ENCODE measurements around the gene EPB41L5.
A peak's percentile ranks its signal among the peaks of the same experiment; 100 is the strongest.
"Not testable (repeated sequence)": the region's sequence is repeated elsewhere in the genome, so short reads cannot be mapped to it uniquely, and the experiment has no call there.

Gene EPB41L5

DNA sequence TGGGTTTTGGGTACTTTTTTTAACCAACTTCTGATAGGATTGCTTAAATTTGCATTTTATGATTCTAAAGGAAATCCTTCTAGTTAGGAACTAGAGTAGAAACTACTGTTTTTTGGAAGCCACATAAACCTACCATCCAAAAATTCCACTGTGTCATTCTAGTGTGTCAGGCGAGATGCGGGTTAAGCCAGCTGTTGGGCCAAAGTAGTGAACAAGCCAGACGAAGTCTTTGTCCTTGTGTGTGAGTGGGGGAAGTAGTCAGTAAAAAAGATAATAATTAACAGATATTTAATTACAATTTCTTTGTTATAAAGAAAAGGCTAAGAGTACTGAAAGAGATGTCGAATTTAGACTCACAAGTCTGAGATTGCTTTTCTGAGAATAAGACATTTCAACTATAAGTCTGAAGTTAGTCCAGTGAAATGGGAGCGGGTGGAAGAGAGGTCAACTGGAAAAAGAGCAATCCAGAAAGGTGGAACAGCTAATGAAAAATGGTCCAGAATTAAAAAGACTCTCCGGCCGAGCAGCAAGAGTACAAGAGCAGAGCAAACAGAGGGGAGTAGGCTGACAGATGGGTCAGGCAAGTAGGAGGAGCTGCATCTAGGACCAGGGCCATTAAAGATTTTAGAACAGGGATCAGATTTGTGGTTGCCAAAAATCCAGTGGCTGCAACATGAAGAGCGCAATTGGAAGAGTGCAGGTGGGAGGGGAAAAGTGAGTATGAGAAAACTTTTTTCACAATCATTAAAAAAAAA lies 1.5 kb downstream of the EPB41L5 start:
- no peaks in the 10 kb centered on the region for H3K9me3 Mint-ChIP-seq
- no peak overlapping the region for H3K27ac Mint-ChIP-seq (ENCODE audit: low read depth)
- ATAC-seq (replicated peaks; ENCODE audit: extremely low read depth, poor library complexity, severe bottlenecking) (no peak), DNase-seq (ENCODE audit: low spot score in 2 of 2) (no peak)
- no peaks in the 10 kb centered on the region for H3K27me3 Mint-ChIP-seq
- peak overlapping the region; percentile 58 for H3K4me3 Mint-ChIP-seq
- peaks cover 5% of the 10 kb centered on the region for H3K36me3 Mint-ChIP-seq (ENCODE audit: insufficient read depth)
- peaks cover 20% of the 10 kb centered on the region for H3K4me1 Mint-ChIP-seq

DNA sequence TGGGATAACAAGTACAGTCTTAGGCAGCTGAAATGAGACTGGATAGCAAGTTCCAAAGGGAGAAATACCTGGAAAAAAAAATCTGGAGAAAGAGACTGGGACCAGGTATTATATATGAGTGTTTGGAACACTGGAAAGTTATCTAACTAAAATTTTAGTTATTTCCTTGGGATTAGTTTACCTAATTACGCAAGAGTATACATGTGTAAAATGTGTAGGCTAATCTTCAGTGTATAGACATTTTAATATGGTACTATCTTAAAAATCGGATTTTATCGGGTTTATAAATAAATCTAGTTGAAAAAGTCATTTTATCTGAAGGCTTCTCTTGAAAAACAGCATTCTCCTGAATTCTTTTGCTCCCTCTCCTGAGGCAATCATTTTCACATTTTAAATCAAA lies 3.9 kb downstream of the EPB41L5 start:
- Mint-ChIP-seq H3K27me3 (no peaks in the 10 kb centered on the region), H3K9me3 (no peaks in the 10 kb centered on the region), H3K36me3 (ENCODE audit: insufficient read depth) (peaks cover 7% of the 10 kb centered on the region), H3K4me3 (no peak overlapping the region), H3K4me1 (peaks cover 20% of the 10 kb centered on the region), H3K27ac (ENCODE audit: low read depth) (no peak overlapping the region)
- ATAC-seq (replicated peaks; ENCODE audit: extremely low read depth, poor library complexity, severe bottlenecking) = no peak
- no peak for DNase-seq (ENCODE audit: low spot score in 2 of 2)

GRCh38 chr2:120017201-120017600 lies 4.3 kb downstream of the EPB41L5 start:
- no peak overlapping the region for H3K4me3 Mint-ChIP-seq

GRCh38 chr2:120018549-120018948 lies 5.7 kb downstream of the EPB41L5 start:
- no peak overlapping the region for H3K27ac Mint-ChIP-seq (ENCODE audit: low read depth)

More at GRCh38 chr2:120017201-120017600, 4.3 kb downstream of the EPB41L5 start:
- no peaks in the 10 kb centered on the region for H3K27me3 Mint-ChIP-seq
- H3K4me1 Mint-ChIP-seq = peaks cover 19% of the 10 kb centered on the region
- ATAC-seq (replicated peaks; ENCODE audit: extremely low read depth, poor library complexity, severe bottlenecking) (no peak), DNase-seq (ENCODE audit: low spot score in 2 of 2) (no peak)
- no peak overlapping the region for H3K27ac Mint-ChIP-seq (ENCODE audit: low read depth)
- H3K9me3 Mint-ChIP-seq = no peaks in the 10 kb centered on the region
- H3K36me3 Mint-ChIP-seq (ENCODE audit: insufficient read depth) = peaks cover 7% of the 10 kb centered on the region

GRCh38 chr2:120020554-120020953 lies 7.7 kb downstream of the EPB41L5 start:
- peaks cover under 1% of the 10 kb centered on the region for H3K4me1 Mint-ChIP-seq
- H3K9me3 Mint-ChIP-seq = no peaks in the 10 kb centered on the region
- ATAC-seq (replicated peaks; ENCODE audit: extremely low read depth, poor library complexity, severe bottlenecking) (no peak), DNase-seq (ENCODE audit: low spot score in 2 of 2) (no peak)
- peaks cover 2% of the 10 kb centered on the region for H3K36me3 Mint-ChIP-seq (ENCODE audit: insufficient read depth)
- no peak overlapping the region for H3K27ac Mint-ChIP-seq (ENCODE audit: low read depth)
- no peaks in the 10 kb centered on the region for H3K27me3 Mint-ChIP-seq
- H3K4me3 Mint-ChIP-seq = no peak overlapping the region

More at GRCh38 chr2:120018549-120018948, 5.7 kb downstream of the EPB41L5 start:
- Mint-ChIP-seq H3K4me1 (peaks cover 14% of the 10 kb centered on the region), H3K36me3 (ENCODE audit: insufficient read depth) (peaks cover 4% of the 10 kb centered on the region), H3K9me3 (no peaks in the 10 kb centered on the region), H3K4me3 (no peak overlapping the region), H3K27me3 (no peaks in the 10 kb centered on the region)
- ATAC-seq (replicated peaks; ENCODE audit: extremely low read depth, poor library complexity, severe bottlenecking) (no peak), DNase-seq (ENCODE audit: low spot score in 2 of 2) (no peak)

DNA sequence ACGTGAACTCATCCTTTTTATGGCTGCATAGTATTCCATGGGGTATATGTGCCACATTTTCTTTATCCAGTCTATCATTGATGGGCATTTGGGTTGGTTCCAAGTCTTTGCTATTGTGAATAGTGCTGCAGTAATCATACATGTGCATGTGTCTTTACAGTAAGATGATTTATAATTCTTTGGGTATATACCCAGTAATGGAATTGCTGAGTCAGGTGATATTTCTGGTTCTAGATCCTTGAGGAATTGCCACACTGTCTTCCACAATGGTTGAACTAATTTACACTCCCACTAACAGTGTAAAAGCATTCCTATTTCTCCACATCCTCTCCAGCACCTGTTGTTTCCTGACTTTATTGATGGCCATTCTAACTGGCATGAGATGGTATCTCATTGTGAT lies 9.6 kb downstream of the EPB41L5 start:
- DNase-seq (ENCODE audit: low spot score in 2 of 2); ATAC-seq (replicated peaks; ENCODE audit: extremely low read depth, poor library complexity, severe bottlenecking); H3K36me3 Mint-ChIP-seq (ENCODE audit: insufficient read depth); H3K4me1 Mint-ChIP-seq; H3K27ac Mint-ChIP-seq (ENCODE audit: low read depth); H3K4me3 Mint-ChIP-seq; H3K9me3 Mint-ChIP-seq; H3K27me3 Mint-ChIP-seq: not testable (repeated sequence)

GRCh38 chr2:120026890-120027289 lies 14.0 kb downstream of the EPB41L5 start:
- no peak for ATAC-seq (replicated peaks; ENCODE audit: extremely low read depth, poor library complexity, severe bottlenecking)
- H3K27ac Mint-ChIP-seq (ENCODE audit: low read depth) = no peak overlapping the region
- no peaks in the 10 kb centered on the region for H3K9me3 Mint-ChIP-seq
- H3K4me1 Mint-ChIP-seq = no peaks in the 10 kb centered on the region
- H3K4me3 Mint-ChIP-seq = no peak overlapping the region
- DNase-seq (ENCODE audit: low spot score in 2 of 2) = no peak
- H3K36me3 Mint-ChIP-seq (ENCODE audit: insufficient read depth) = no peaks in the 10 kb centered on the region
- no peaks in the 10 kb centered on the region for H3K27me3 Mint-ChIP-seq

GRCh38 chr2:120028795-120029194 lies 15.9 kb downstream of the EPB41L5 start:
- Mint-ChIP-seq H3K9me3 (no peaks in the 10 kb centered on the region), H3K27me3 (no peaks in the 10 kb centered on the region), H3K36me3 (ENCODE audit: insufficient read depth) (no peaks in the 10 kb centered on the region), H3K4me1 (no peaks in the 10 kb centered on the region), H3K27ac (ENCODE audit: low read depth) (no peak overlapping the region), H3K4me3 (no peak overlapping the region)
- DNase-seq (ENCODE audit: low spot score in 2 of 2) = no peak
- no peak for ATAC-seq (replicated peaks; ENCODE audit: extremely low read depth, poor library complexity, severe bottlenecking)

DNA sequence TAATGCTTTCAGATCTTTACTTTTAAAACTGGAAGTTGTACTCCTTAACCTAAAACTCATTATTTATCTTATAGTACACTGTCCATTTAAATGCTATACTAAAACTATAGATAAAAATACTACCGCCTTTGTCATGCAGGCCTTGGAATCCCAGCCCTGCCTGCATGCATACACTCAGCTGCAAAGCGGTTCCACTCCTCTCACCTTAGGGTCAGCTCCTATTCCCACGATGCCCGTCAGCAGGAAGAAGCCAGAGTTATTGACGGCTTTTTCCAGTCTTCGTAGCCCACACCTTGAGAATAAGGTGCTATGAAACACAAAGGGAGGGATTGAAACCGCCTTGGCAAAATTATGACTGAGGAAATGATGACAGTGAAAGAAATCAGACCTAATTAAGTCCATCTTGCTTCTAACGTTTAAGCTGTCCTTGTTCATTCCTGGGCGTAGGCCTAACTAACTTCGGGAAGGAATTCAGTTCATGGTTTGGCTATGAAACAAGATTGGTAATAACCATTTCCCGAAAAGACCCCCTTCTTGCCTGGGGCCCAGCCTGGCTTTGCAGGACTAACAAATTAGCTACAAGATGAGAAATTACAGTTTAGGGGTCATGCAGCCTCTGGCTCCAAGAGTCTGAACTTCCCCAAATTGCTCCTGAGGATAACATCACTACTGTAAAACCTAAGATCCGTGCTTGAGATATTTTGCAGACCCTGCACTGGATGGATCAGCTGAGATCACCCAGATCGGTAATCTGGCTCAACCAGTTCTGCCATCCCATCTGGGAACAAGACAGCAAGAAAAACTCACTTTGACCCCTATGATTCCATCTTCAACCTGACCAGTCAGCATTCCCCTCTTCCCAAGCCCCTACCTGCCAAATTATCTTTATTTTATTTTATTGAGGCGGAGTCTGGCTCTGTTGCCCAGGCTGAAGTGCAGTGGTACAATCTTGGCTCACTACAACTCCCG lies 17.1 kb downstream of the EPB41L5 start:
- Mint-ChIP-seq H3K4me1 (no peaks in the 10 kb centered on the region), H3K9me3 (no peaks in the 10 kb centered on the region), H3K27ac (ENCODE audit: low read depth) (no peak overlapping the region), H3K4me3 (no peak overlapping the region), H3K36me3 (ENCODE audit: insufficient read depth) (no peaks in the 10 kb centered on the region), H3K27me3 (no peaks in the 10 kb centered on the region)
- DNase-seq (ENCODE audit: low spot score in 2 of 2) (no peak), ATAC-seq (replicated peaks; ENCODE audit: extremely low read depth, poor library complexity, severe bottlenecking) (no peak)

DNA sequence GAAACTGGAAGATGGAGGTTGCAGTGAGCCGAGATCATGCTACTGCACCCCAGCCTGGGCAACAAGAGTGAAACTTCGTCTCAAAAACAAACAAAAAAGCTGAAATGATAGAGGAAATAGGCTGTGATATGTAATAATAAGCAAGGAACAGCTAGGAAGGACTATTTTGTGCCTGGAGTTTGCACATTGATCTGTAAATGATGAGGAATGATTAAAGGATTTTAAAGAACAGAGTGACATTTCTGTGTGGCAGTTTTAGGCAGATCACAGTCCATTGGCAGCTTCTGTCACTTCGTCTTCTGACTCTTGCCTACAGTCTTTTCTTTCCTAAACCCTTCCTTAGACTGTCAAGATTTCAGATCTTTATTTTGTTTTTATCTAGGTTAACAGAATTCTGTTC lies 19.4 kb downstream of the EPB41L5 start:
- Mint-ChIP-seq H3K4me1 (no peaks in the 10 kb centered on the region), H3K36me3 (ENCODE audit: insufficient read depth) (no peaks in the 10 kb centered on the region), H3K27ac (ENCODE audit: low read depth) (no peak overlapping the region), H3K9me3 (no peaks in the 10 kb centered on the region), H3K27me3 (no peaks in the 10 kb centered on the region), H3K4me3 (no peak overlapping the region)
- no peak for ATAC-seq (replicated peaks; ENCODE audit: extremely low read depth, poor library complexity, severe bottlenecking)
- no peak for DNase-seq (ENCODE audit: low spot score in 2 of 2)

DNA sequence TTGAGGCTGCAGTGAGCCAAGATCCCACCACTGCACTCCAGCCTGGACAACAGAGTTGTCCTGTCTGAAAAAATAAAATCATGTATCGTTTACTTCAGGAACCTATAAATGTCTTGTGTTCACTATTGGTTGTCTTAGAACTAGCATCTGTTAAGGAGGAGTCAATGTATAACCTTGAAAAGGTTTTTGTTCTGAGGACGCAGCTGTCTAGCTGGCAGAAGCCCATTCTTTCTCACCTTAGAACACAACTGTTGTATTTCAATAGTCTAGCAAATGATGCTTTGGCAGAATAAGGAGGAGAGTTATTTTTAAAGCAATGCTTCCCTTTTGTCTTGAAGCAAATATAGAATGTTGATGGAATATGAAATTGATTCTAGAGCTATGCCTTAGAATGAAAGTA lies 21.1 kb downstream of the EPB41L5 start:
- Mint-ChIP-seq H3K27ac (ENCODE audit: low read depth) (no peak overlapping the region), H3K4me1 (peaks cover 5% of the 10 kb centered on the region), H3K4me3 (no peak overlapping the region), H3K27me3 (no peaks in the 10 kb centered on the region), H3K36me3 (ENCODE audit: insufficient read depth) (no peaks in the 10 kb centered on the region), H3K9me3 (no peaks in the 10 kb centered on the region)
- DNase-seq (ENCODE audit: low spot score in 2 of 2) (no peak), ATAC-seq (replicated peaks; ENCODE audit: extremely low read depth, poor library complexity, severe bottlenecking) (no peak)

DNA sequence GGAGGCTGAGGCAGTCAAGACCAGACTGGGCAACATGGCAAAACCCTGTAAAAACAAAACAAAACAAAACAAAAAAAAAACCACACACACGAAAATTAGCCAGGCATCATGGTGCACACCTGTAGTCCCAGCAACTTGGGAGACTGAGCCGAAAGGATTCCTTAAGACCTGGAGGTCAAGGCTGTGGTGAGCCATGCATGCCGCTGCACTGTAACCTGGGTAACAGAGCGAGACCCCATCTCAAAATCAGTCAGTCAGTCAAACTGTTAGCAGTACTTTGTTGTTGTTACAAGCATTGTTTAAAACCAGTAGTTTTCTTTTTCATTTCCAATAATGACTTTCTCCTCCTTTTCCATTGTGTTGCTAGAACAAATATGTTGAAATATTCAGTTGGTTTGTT lies 21.7 kb downstream of the EPB41L5 start:
- H3K9me3 Mint-ChIP-seq = no peaks in the 10 kb centered on the region
- H3K36me3 Mint-ChIP-seq (ENCODE audit: insufficient read depth) = no peaks in the 10 kb centered on the region
- H3K4me3 Mint-ChIP-seq = no peak overlapping the region
- peaks cover 5% of the 10 kb centered on the region for H3K4me1 Mint-ChIP-seq
- DNase-seq (ENCODE audit: low spot score in 2 of 2) (no peak), ATAC-seq (replicated peaks; ENCODE audit: extremely low read depth, poor library complexity, severe bottlenecking) (no peak)
- H3K27ac Mint-ChIP-seq (ENCODE audit: low read depth) = no peak overlapping the region
- H3K27me3 Mint-ChIP-seq = no peaks in the 10 kb centered on the region

- ATAC-seq (replicated peaks; ENCODE audit: extremely low read depth, poor library complexity, severe bottlenecking) = no peak
- no peak for DNase-seq (ENCODE audit: low spot score in 2 of 2)
- H3K4me1 Mint-ChIP-seq = peaks cover 5% of the 10 kb centered on the region
- no peak overlapping the region for H3K27ac Mint-ChIP-seq (ENCODE audit: low read depth)
- no peaks in the 10 kb centered on the region for H3K9me3 Mint-ChIP-seq
- no peaks in the 10 kb centered on the region for H3K36me3 Mint-ChIP-seq (ENCODE audit: insufficient read depth)
- H3K27me3 Mint-ChIP-seq = no peaks in the 10 kb centered on the region
- H3K4me3 Mint-ChIP-seq = no peak overlapping the region
These were observed 23.3 kb downstream of the EPB41L5 start for GRCh38 chr2:120036145-120036544.

Data from central memory CD8-positive, alpha-beta T cell (primary cell).